ENCODE data around the gene KDM5B.
A peak's percentile ranks its signal among the peaks of the same experiment; 100 is the strongest.

Gene KDM5B

DNA sequence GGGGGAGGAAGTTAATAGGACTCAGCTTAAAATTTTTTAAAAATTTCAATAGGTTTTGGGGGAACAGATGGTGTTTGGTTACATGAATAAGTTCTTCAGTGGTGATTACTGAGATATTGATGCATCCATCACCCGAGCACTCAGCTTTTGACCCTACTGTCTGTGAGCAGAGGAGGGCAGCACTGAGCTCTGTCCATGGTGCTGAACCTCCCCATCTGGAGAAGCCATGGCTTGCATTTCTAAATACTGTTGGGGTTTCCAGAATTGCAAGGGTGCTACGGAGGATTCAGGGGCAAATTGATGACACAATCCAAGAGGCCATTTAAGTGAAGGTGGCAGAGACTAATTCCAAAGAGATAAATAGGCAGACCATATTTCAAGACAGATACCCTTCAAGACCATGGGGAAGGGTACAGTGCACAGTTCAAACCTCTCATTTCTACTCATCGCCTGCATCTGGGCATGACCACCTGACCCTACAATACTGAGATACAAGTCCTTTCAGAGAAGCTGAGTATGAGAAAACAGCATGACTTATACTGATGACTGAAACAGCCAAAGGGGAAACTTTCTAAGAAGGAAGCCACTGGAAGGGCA lies 115.2 kb downstream of the KDM5B start:
- no peak overlapping the region for H3K27ac ChIP-seq
- TF ChIP-seq CTCF (conservative IDR thresholded peaks at IDR 0.05) = peak; percentile 31
- TF ChIP-seq ZFX (IDR thresholded peaks at IDR 0.05) = no peak

GRCh38 chr1:202691816-202692215 lies 116.4 kb downstream of the KDM5B start:
- TF ChIP-seq CTCF (conservative IDR thresholded peaks at IDR 0.05) = no peak
- TF ChIP-seq ZFX (IDR thresholded peaks at IDR 0.05) = no peak
- H3K27ac ChIP-seq = no peak overlapping the region

DNA sequence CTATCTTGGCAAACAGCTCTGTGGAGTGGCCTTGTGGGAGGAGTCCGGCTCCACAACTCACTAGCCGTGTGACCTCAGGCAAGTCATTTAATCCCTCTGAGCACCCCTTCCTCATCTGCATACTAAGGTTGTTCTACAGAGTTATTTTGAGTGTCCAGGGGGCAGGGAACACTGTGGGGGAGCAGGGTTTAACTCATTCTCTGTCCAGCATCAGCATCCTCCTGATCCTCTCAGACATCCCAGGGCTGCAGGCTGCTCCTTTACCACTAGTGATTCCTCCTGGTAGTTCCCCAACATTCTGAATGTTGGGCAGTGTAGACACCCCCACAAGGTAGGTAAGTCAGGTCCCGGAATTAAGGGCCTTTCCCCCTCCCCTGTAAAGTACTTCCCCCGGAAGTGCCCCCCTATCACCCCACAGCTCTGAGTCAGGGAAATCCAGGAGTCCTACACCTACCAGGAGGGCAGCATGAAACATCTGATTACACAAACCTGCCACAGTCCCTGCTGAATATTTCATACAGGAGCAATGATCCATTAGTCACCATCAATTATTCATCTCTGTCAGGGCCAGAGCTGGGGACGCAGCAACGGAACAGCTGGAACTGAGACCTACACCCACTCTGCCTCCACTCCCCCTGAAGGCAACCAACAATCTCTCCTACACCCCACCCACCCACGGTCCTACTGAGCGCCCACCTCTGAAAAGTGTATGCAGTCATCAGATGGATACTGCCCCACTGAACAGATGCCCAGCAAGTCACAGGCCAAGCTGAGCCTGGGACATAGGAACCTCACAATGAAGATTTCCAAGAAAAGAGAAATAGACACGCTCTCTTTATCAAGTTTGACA lies 118.5 kb downstream of the KDM5B start:
- TF ChIP-seq CTCF (conservative IDR thresholded peaks at IDR 0.05) = no peak
- no peak for TF ChIP-seq ZFX (IDR thresholded peaks at IDR 0.05)
- H3K27ac ChIP-seq = no peak overlapping the region

DNA sequence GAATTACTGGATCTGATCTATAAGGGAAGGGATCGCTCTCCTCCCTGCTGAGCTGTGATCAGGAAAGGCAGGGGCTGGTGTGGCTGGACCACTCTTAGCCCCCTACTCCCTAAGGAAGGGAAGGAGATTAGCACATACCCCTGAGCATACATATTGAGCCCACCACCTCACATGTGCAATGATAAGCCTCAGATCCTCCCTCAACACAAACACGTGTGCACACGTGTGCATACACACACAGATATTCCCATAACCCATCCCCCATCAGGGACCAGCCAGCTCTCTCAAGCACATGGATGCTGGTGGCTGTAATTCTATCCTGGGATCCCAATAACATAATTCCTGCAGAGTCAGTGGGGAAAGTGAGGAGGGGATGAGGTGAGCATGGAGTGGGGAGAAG lies 119.1 kb downstream of the KDM5B start:
- TF ChIP-seq CTCF (conservative IDR thresholded peaks at IDR 0.05) = no peak
- TF ChIP-seq ZFX (IDR thresholded peaks at IDR 0.05) = no peak
- H3K27ac ChIP-seq = no peak overlapping the region

DNA sequence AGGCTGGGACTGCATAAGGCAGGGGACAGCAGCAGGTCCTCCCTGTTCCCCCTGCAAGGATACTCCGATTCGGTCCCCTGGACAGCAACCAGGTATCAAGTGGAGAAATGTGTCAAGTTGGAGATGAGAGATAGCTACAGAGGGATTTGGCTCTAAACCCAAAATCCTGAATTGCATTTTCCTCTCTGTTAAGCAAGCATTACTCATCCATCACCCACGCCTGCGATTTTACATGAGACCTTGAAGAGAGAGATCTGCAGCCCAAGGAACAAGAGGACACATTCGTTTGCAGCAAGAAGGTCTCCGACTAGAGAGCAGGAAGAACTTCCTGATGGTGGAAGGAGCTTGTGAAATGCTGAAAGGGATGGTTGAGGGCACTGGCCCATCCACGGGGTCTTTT lies 119.8 kb downstream of the KDM5B start:
- no peak overlapping the region for H3K27ac ChIP-seq
- TF ChIP-seq ZFX (IDR thresholded peaks at IDR 0.05) = no peak
- TF ChIP-seq CTCF (conservative IDR thresholded peaks at IDR 0.05) = no peak

DNA sequence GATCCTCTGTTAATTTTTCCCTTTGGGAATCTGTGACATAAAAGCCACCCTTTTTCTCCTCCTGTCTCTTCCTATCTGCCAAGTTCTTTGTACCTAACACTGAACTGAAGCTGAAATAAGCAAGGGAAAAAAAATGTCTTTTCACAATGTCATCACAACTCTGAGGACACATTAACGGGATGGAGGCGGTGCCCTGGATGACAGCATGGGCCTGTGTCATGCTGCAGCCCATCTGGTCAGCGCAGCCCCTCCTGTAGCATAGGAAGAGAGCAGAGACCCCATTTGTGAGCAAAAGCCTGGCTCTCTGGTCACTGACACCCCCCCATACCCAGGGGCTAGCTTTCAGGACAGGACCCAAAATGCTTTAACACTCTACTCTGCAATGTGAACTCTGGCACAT lies 120.4 kb downstream of the KDM5B start:
- H3K27ac ChIP-seq = no peak overlapping the region
- no peak for TF ChIP-seq CTCF (conservative IDR thresholded peaks at IDR 0.05)
- TF ChIP-seq ZFX (IDR thresholded peaks at IDR 0.05) = no peak

- no peak overlapping the region for H3K27ac ChIP-seq
- TF ChIP-seq CTCF (conservative IDR thresholded peaks at IDR 0.05) = no peak
- no peak for TF ChIP-seq ZFX (IDR thresholded peaks at IDR 0.05)
Measured at GRCh38 chr1:202687370-202687769, 120.9 kb downstream of the KDM5B start.
